Keratinocyte (primary cell): ENCODE measurements around the gene TSBP1. TPM values are rescaled to one million over a fixed set of nuclear protein-coding genes. Genes with fewer than 3 reads are reported as not detected.

ENCODE experiments used
- DNase-seq: peaks from one replicate; pipeline ENCODE4 v3.0.0-alpha.2; 2011; ENCODE audit warnings: low read depth, missing footprints, low spot score
- FAIRE-seq: peaks from 2 replicates; lab custom pipeline; 2011; peaks lifted over from hg19 to GRCh38; lab: Jason Lieb, UNC
- H2AFZ ChIP-seq: 2 replicates; pipeline ENCODE4 v1.6.0; 2012; ENCODE audit warnings: low read length, control low read depth, inconsistent platforms; ENCODE audit not compliant: control insufficient read depth
- H3K27ac ChIP-seq: 2 replicates; pipeline ENCODE4 v1.5.1; 2011; ENCODE audit warnings: low read length; ENCODE audit not compliant: control insufficient read depth, insufficient read depth
- H3K27me3 ChIP-seq: 3 replicates; pipeline ENCODE4 v1.6.0; 2011; ENCODE audit warnings: low read length; ENCODE audit not compliant: control insufficient read depth, insufficient read depth; ENCODE audit errors: extremely low read depth
- H3K36me3 ChIP-seq, 2 experiments: 2 replicates in 1 of 2; 3 replicates in 1 of 2; pipeline ENCODE4 v1.5.1; 2011; ENCODE audit warnings: low read length in 2 of 2, mild to moderate bottlenecking in 1 of 2; ENCODE audit not compliant: control insufficient read depth in 2 of 2, insufficient read depth in 2 of 2; ENCODE audit errors: extremely low read depth in 1 of 2
- H3K4me1 ChIP-seq: 3 replicates; pipeline ENCODE4 v1.5.1; 2011; ENCODE audit warnings: low read length; ENCODE audit not compliant: control insufficient read depth, insufficient read depth; ENCODE audit errors: extremely low read depth
- H3K4me2 ChIP-seq: 3 replicates; pipeline ENCODE4 v1.6.0; 2011; ENCODE audit warnings: low read depth, low read length; ENCODE audit not compliant: control insufficient read depth, insufficient read depth; ENCODE audit errors: extremely low read depth
- H3K4me3 ChIP-seq, 3 experiments: fragments of 200-600 bp in 1 of 3; sonication (generic) in 1 of 3; 2 replicates in 2 of 3; 3 replicates in 1 of 3; pipeline ENCODE4 v1.5.1; 2011 to 2016; ENCODE audit warnings: low read length in 3 of 3, mild to moderate bottlenecking in 3 of 3, control low read depth in 2 of 3, inconsistent platforms in 1 of 3, low read depth in 1 of 3, mixed read lengths in 1 of 3, mixed run types in 1 of 3, moderate library complexity in 1 of 3; ENCODE audit not compliant: control insufficient read depth in 2 of 3, insufficient read depth in 2 of 3; ENCODE audit errors: extremely low read depth in 1 of 3
- H3K79me2 ChIP-seq: 2 replicates; pipeline ENCODE4 v1.6.0; 2012; ENCODE audit warnings: low read length; ENCODE audit not compliant: control insufficient read depth, insufficient read depth
- H3K9ac ChIP-seq: 3 replicates; pipeline ENCODE4 v1.6.0; 2011; ENCODE audit warnings: low read length; ENCODE audit not compliant: control insufficient read depth, insufficient read depth; ENCODE audit errors: extremely low read depth
- H3K9me1 ChIP-seq: 3 replicates; pipeline ENCODE4 v1.6.0; 2011; ENCODE audit warnings: low read length; ENCODE audit not compliant: control insufficient read depth, insufficient read depth; ENCODE audit errors: extremely low read depth
- H3K9me3 ChIP-seq: 2 replicates; pipeline ENCODE4 v1.5.1; 2012; ENCODE audit warnings: low read depth, low read length; ENCODE audit not compliant: control insufficient read depth
- H4K20me1 ChIP-seq: 3 replicates; pipeline ENCODE4 v1.6.0; 2011; ENCODE audit warnings: low read length; ENCODE audit not compliant: control insufficient read depth, insufficient read depth; ENCODE audit errors: extremely low read depth
- CTCF ChIP-seq, 3 experiments: IDR thresholded peaks in 1 of 3; conservative IDR thresholded peaks in 1 of 3; optimal IDR thresholded peaks in 1 of 3; 2 replicates in 2 of 3; 3 replicates in 1 of 3; pipeline versions ENCODE3 to v1.5.1; 2011; ENCODE audit warnings: low read length in 3 of 3, mild to moderate bottlenecking in 3 of 3, moderate library complexity in 2 of 3, control low read depth in 1 of 3, inconsistent platforms in 1 of 3; ENCODE audit not compliant: insufficient read depth in 2 of 3; ENCODE audit errors: extremely low read depth in 1 of 3
- EZH2 ChIP-seq: IDR thresholded peaks from one replicate; pipeline ENCODE4 v1.6.1; 2012; ENCODE audit warnings: inconsistent platforms, mild to moderate bottlenecking, low read length, moderate library complexity
- dilution Hi-C: fragments of 300-500 bp; cut with MboI; formaldehyde crosslinking; loops from one replicate; pipeline ENCODE4 v1.7.0; 2020; ENCODE audit warnings: low sequenced_read_pairs; ENCODE audit not compliant: extremely low pct_ligation_motif_present
- polyA plus RNA-seq, 5 experiments: library from polyadenylated mRNA; depleted of rRNA in 3 of 5; stranded (reverse) in 3 of 5; stranded (forward) in 1 of 5; unstranded in 1 of 5; fragments of >200 nt; gene quantifications; 1 replicate in 1 of 5; 2 replicates in 3 of 5; 3 replicates in 1 of 5; pipeline versions ENCODE4 v1.2.1 to v1.2.3, GENCODE V29; 2011 to 2012; ENCODE audit warnings: missing spikeins in 2 of 5, low read depth in 1 of 5, low replicate concordance in 1 of 5

TSBP1 gene
- polyA plus RNA-seq, 1 donor (not counting 4 experiments of a cell fraction or from before 2014, with no cell fraction given): not detected

GRCh38 chr6:32386040-32386439 lies 14.3 kb upstream of the TSBP1 start:
- FAIRE-seq: no peak
- dilution Hi-C loops: no loop called here

GRCh38 chr6:32382757-32383420 lies 11.2 kb upstream of the TSBP1 start:
- DNase-seq (no peak), FAIRE-seq (no peak)
- Histone ChIP-seq H2AFZ (no peak overlapping the region), H3K9me3 (no peaks in the 10 kb centered on the region), H3K4me1 (no peaks in the 10 kb centered on the region), H3K36me3 (no peaks in the 10 kb centered on the region), H3K9ac (no peak overlapping the region), H3K79me2 (no peaks in the 10 kb centered on the region), H3K4me2 (no peak overlapping the region), H3K27me3 (no peaks in the 10 kb centered on the region), H3K9me1 (no peaks in the 10 kb centered on the region), H3K4me3 (no peak overlapping the region), H4K20me1 (no peaks in the 10 kb centered on the region), H3K27ac (no peak overlapping the region)
- no peak for TF ChIP-seq EZH2
- no peak for TF ChIP-seq CTCF (optimal IDR thresholded peaks at IDR 0.05 in 1 of 3, IDR thresholded peaks at IDR 0.05 in 1 of 3, conservative IDR thresholded peaks at IDR 0.05 in 1 of 3; ENCODE audit: extremely low read depth in 1 of 3, insufficient read depth in 2 of 3, low read length in 3 of 3)
- dilution Hi-C loops: no loop called here

More at GRCh38 chr6:32386040-32386439, 14.3 kb upstream of the TSBP1 start:
- no peaks in the 10 kb centered on the region for H4K20me1 ChIP-seq
- H3K27me3 ChIP-seq: no peaks in the 10 kb centered on the region
- no peak overlapping the region for H3K9ac ChIP-seq
- H3K9me1 ChIP-seq: no peaks in the 10 kb centered on the region
- H3K36me3 ChIP-seq: no peaks in the 10 kb centered on the region
- no peak overlapping the region for H3K4me3 ChIP-seq
- no peak overlapping the region for H3K27ac ChIP-seq
- no peak for DNase-seq
- no peak for TF ChIP-seq EZH2
- H3K4me1 ChIP-seq: no peaks in the 10 kb centered on the region
- H3K79me2 ChIP-seq: no peaks in the 10 kb centered on the region
- no peak overlapping the region for H2AFZ ChIP-seq
- no peaks in the 10 kb centered on the region for H3K9me3 ChIP-seq
- no peak overlapping the region for H3K4me2 ChIP-seq

- H3K36me3 ChIP-seq: no peaks in the 10 kb centered on the region
- TF ChIP-seq CTCF (optimal IDR thresholded peaks at IDR 0.05 in 1 of 3, IDR thresholded peaks at IDR 0.05 in 1 of 3, conservative IDR thresholded peaks at IDR 0.05 in 1 of 3; ENCODE audit: extremely low read depth in 1 of 3, insufficient read depth in 2 of 3, low read length in 3 of 3): no peak
- H3K9me3 ChIP-seq: no peaks in the 10 kb centered on the region
- H3K4me2 ChIP-seq: no peak overlapping the region
- no peak overlapping the region for H2AFZ ChIP-seq
- no peaks in the 10 kb centered on the region for H3K27me3 ChIP-seq
- dilution Hi-C loops: no loop called here
- DNase-seq (no peak), FAIRE-seq (no peak)
- H4K20me1 ChIP-seq: no peaks in the 10 kb centered on the region
- no peak overlapping the region for H3K4me3 ChIP-seq
- no peaks in the 10 kb centered on the region for H3K4me1 ChIP-seq
- H3K9me1 ChIP-seq: no peaks in the 10 kb centered on the region
- no peaks in the 10 kb centered on the region for H3K79me2 ChIP-seq
- H3K27ac ChIP-seq: no peak overlapping the region
- no peak overlapping the region for H3K9ac ChIP-seq
Measured at GRCh38 chr6:32379545-32379944, 7.8 kb upstream of the TSBP1 start.
